ENCODE results near the gene PCDH12.

PCDH12 gene

DNA sequence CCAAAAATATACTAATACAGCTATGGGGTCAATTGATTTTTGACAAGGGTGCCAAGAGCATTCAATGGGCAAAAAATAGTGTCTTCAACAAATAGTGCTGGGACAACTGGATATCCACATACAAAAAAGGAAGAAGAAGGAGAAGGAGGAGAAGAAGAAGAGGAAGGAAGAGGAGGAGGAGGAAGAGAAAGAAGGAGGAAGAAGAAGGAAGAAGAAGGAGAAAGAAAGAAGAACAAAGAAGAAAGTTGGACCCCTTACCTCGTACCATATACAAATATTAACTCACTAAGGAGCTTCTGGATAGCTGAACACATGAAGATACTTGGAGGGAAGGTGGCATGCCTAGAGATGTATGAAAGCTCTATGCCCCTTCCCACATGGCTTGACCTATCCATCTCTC is 51.5 kb downstream of the PCDH12 start:
- DNase-seq, result no peak

- DNase-seq, result no peak
These were observed 53.5 kb downstream of the PCDH12 start for GRCh38 chr5:141904551-141904950.

GRCh38 chr5:141903261-141903660 is 54.7 kb downstream of the PCDH12 start:
- DNase-seq, result peak; percentile 26

DNA sequence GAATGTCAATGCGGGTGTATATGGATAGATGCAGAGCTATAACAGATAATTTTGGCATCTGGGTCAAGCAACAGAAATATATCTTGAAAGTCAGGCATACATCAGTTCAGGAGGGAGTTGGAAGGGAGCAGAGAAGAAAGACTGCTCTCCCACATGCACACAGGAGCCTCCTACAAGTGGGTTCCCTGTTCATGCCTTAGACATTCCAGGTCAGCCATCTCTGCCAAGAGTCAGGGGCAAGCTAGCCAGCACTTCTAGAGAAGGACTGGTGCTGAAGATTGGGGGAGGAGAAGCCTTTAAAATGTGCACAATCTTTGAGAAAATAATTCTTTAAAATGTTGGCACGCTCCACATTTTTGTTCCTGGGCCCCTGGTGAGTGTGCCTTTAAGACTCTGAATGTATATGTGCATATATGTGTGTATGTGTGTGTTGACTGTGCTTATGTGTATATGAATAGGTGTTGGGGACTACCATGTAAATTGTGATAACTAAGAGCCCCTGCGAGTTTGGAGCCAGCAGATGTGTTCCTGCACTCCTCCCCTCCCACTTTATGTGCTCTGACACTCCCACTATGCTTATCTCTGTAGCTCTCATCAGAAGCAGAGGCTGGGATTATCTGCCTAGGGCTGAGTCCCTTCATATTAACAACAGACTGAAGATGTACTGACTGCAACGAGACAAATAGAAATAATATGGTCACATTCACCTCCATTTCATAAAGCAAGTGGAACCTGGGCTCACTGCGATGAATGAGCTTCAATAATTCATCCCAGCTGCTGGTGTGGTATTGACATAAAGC is 55.8 kb downstream of the PCDH12 start:
- no peak for DNase-seq

- no peak for DNase-seq
These were observed 59.5 kb downstream of the PCDH12 start for GRCh38 chr5:141898448-141899049.

DNA sequence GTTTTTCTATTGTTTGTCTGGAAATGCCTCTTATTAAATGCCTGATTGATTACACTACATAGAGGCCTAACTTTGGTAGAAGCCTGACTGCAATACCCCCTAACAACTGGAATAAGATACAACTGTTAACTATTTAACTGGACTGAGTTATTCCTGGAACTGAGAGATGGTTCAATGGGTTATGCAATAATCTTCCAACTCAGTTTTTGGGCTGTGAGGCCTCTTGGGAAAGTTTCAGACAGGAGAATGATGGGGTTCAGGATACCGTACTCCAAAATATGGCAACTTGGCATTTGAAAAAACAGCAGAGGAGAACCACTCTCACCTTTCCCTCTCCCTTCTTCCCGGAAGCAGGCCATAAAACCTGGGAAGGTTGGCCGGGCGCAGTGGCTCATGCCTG is 60.6 kb downstream of the PCDH12 start:
- DNase-seq, result no peak
